ENCODE data around the gene MAF.

MAF gene

GRCh38 chr16:79597277-79598062, 3.1 kb downstream of the MAF start:
- DNase-seq = no peak
- intact Hi-C loops (cut with DNase I) = no loop called here

- intact Hi-C loops (cut with DNase I) = no loop called here
- DNase-seq = peak in 5 of 42 donors; percentile 19 to 65 (median 32)
Observed at GRCh38 chr16:79595931-79596450, 4.5 kb downstream of the MAF start.

GRCh38 chr16:79595231-79595641, 5.3 kb downstream of the MAF start:
- no peak for DNase-seq
- intact Hi-C loops (cut with DNase I) = no loop called here

GRCh38 chr16:79593754-79594153, 6.8 kb downstream of the MAF start:
- DNase-seq = no peak
- intact Hi-C loops (cut with DNase I) = no loop called here

GRCh38 chr16:79593074-79593531, 7.4 kb downstream of the MAF start:
- intact Hi-C loops (cut with DNase I) = no loop called here
- peak in 12 of 42 donors; percentile 11 to 68 (median 27) for DNase-seq

DNA sequence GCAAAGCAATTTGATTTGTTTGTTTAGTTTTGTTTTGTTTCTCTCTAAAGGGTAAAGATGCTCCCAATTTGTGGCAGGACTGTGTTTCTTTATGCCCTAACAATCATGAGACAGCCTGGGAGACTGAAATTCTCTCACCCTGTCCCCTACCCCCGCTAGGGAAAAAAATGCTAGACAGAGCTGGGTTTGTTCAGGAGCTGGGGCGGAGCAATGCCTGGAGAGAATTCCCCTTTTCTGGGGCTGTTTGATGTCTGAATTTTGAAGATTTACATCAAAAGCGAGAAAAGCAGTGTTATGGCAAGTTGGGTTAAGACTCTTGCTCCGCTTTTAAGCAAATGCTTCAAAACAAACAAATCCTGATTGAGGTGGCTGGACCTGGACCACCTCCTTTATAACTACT, 8.4 kb downstream of the MAF start:
- peak in 31 of 42 donors; percentile 30 to 86 (median 60) for DNase-seq
- intact Hi-C loops (cut with DNase I) = no loop called here

- intact Hi-C loops (cut with DNase I) = no loop called here
- DNase-seq = peak in 23 of 42 donors; percentile 13 to 69 (median 34)
Observed at GRCh38 chr16:79589601-79590102, 10.9 kb downstream of the MAF start.

- peak in 1 of 42 donors; percentile 24 for DNase-seq
- intact Hi-C loops (cut with DNase I) = no loop called here
Observed at GRCh38 chr16:79587897-79588296, 12.6 kb downstream of the MAF start.

- DNase-seq = no peak
- intact Hi-C loops (cut with DNase I) = no loop called here
Observed at GRCh38 chr16:79587296-79587695, 13.2 kb downstream of the MAF start.

DNA sequence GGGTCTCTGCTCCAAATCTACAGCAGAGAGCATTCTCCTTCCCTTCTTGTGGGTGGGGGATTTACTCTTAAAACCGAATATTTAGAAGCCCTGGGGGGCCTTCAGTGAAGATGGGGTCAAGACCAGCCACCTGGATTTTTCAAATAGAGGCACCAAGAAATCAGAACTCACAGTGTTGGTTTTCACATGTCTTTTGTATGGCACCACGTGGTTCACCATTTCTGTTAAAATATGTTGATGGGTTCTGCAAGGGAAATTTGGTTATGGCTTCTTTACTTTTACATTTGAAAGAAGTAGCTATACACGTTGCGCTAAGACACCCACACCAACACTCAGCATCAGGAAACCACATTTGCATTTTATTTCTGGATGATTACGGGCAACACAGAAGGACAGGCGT, 17.7 kb downstream of the MAF start:
- intact Hi-C loops (cut with DNase I) = no loop called here
- peak in 1 of 42 donors; percentile 26 for DNase-seq

- DNase-seq = peak in 1 of 42 donors; percentile 27
- intact Hi-C loops (cut with DNase I) = no loop called here
Observed at GRCh38 chr16:79580453-79581191, 19.9 kb downstream of the MAF start.

- intact Hi-C loops (cut with DNase I) = no loop called here
- no peak for DNase-seq
Observed at GRCh38 chr16:79576602-79577001, 23.9 kb downstream of the MAF start.

DNA sequence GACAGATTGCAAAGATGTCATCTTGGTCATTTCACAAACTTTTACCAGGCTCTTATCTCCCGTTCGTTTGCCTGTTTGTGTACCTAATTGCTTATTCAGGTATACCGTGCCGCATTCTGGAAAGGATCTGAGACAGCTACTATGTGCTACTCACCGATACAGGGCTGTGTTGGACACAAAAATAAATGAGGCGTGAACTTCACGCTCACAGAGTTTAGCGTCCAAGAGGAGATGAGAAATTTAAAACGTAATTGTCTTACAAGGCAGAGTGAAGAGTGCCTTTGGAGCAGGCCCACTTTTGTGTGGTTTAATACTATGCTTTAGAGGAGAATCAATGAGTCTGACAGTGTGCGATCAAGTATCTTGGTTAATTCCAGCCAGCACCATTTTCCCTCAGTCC, 26.7 kb downstream of the MAF start:
- intact Hi-C loops (cut with DNase I) = no loop called here
- no peak for DNase-seq

DNA sequence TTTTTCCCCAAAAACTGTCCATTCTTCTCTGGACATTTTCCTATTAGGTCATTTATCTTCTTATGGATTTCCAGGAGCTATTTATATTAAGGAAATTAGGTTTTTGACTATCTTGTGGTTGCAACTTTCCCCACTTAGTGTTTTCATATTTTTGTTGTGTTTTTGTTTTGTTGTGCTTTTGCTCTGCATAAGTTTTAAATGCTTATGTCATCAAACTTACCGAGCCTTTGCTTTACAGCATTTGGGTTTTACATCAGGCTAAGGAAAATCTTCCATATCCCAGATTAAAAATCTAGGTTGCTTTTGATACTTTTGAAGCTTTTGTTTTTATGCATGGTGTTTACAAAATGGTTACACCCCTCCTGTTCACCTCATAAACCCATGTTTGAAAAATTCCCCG, 27.5 kb downstream of the MAF start:
- intact Hi-C loops (cut with DNase I) = no loop called here
- no peak for DNase-seq

DNA sequence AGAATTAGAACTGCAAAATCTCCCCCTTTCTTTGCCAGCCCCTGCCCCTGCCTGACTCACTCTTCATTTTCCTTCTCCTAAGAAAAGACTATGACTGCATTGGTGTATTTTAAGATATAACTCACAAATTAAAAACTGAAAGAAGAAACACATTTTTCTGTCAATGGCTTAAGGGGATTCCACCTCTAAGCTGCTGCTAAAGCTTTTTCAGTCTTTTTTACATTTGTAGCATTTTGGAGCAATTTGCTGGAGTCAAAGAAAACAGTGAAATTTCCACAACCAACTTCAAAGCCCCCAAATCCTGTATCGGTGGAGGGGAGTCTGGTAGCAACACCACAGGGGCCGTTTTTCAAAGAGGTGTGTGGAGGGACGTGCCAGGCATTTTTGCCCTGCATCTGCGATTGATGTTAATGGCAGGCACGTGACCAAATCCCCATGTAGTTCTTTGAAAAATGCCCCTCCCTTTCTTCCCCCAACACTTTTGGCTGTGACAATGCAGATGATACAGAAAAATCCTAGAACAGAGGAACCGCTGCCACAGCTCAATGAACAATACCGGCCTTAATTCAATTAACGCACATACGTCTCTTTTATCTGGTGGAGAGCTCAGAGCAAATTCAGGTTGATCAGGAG, 28.5 kb downstream of the MAF start:
- peak in 1 of 42 donors; percentile 28 for DNase-seq
- intact Hi-C loops (cut with DNase I) = no loop called here

DNA sequence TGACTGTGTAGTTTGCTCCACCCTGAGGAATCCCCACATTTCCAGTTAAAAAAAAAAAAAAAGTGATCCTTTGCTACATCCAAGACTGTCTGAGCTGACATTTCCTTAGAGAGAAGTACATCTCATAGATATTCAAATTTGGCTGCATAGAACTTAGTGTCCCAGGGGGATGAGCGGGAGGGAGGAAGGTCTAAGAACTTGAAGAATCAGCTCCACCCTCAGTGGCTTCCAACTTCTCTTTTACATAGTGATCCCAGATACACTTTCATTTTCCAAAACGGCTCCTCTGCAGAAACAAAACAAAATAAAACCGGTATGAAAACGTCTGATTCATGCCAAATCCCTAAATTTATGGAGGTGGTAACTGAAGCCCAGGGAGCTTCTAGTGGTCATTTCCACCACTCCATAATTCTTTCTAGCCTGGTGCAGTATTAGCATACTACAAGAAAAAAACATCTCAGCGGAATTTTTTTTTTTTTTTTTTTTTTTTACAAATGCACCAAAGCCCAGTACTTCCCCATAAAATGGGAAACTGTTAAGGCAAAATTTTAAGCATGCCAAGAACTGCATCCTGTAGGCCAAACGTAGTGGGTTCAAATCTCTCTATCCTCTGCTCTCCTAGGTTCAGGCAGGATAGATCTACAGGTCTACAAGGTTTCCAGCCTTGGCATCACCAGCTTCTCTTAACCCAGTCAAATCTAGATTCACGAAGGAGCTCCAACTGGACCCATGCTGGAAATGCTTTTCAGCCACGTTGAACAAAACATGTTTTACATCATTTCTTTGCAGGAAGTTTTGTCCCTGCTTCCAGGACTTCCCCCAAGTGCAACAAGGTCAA, 29.3 kb downstream of the MAF start:
- intact Hi-C loops (cut with DNase I) = no loop called here
- DNase-seq = no peak

DNA sequence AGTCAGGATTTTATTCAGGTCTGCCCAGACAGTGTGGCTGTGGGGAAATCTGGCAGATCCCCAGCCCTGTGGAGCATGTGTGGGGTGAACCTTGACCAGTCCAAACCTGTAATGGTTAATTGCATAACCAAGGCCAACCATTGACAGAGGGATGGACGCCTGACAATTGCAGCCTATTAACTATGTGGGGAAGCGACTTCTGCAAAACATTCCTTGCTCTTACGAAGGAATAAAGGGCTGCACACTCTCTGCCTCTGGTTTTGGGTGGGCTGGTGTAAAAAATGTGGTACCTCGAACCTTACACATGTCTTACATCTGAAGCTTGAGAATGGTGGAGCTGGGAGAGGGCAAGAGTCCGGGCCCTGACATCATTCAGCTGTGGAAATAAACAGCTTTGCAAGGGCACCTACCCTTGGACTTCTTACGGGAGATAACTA, 35.8 kb downstream of the MAF start:
- DNase-seq = peak in 1 of 42 donors; percentile 4
- intact Hi-C loops (cut with DNase I) = no loop called here

- peak in 1 of 42 donors; percentile 7 for DNase-seq
- intact Hi-C loops (cut with DNase I) = no loop called here
Observed at GRCh38 chr16:79563921-79564320, 36.6 kb downstream of the MAF start.

Data from head of caudate nucleus (tissue), 42 donors.